ENCODE measurements around the gene DUSP8. TPM values are rescaled to one million over a fixed set of nuclear protein-coding genes. Genes with fewer than 3 reads are reported as not detected.
A peak's percentile ranks its signal among the peaks of the same experiment; 100 is the strongest.

Gene DUSP8
- total RNA-seq, 1 experiment from 2014 or later: 4.4 TPM

GRCh38 chr11:1504138-1504537 lies 67.9 kb downstream of the DUSP8 start:
- H3K9me3 ChIP-seq (ENCODE audit: control insufficient read depth, low read depth, low read length): no peaks in the 10 kb centered on the region
- H3K27ac Mint-ChIP-seq: no peak overlapping the region
- no peak overlapping the region; a peak in 1 of 5 replicates for H3K4me3 Mint-ChIP-seq
- H4K5ac ChIP-seq (ENCODE audit: insufficient read length, low read depth, low read length): no peak overlapping the region
- no peak overlapping the region for H2AFZ ChIP-seq (ENCODE audit: low read length)
- no peak overlapping the region for H4K8ac ChIP-seq (replicated peaks; ENCODE audit: insufficient read length, low read depth, low read length)
- no peak overlapping the region for H2BK5ac ChIP-seq (ENCODE audit: insufficient read length, low read length)
- no peak for TF ChIP-seq CTCF (conservative IDR thresholded peaks at IDR 0.05)
- peaks cover 0 to 1% (median 0%) of the 10 kb centered on the region in 3 experiments; a peak in 5 of 7 replicates for H3K36me3 Mint-ChIP-seq (ENCODE audit: insufficient read depth in 1 of 3, low read depth in 3 of 3)
- no peak overlapping the region for H4K91ac ChIP-seq (ENCODE audit: insufficient read length, low read depth, low read length)
- H3K18ac ChIP-seq (ENCODE audit: insufficient read length, low read depth, low read length): no peak overlapping the region
- no peak overlapping the region for H2AK5ac ChIP-seq (ENCODE audit: insufficient read length, low read length)
- H3K79me2 ChIP-seq (ENCODE audit: insufficient read depth, low read length): no peaks in the 10 kb centered on the region; the same call in 1 of the 2 replicates
- H3K23ac ChIP-seq (ENCODE audit: insufficient read length, low read depth, low read length): no peak overlapping the region
- no peak overlapping the region for H3K56ac ChIP-seq (ENCODE audit: insufficient read length, low read depth, low read length)
- no peaks in the 10 kb centered on the region for H3K23me2 ChIP-seq (ENCODE audit: insufficient read length, low read depth, low read length, poor library complexity, severe bottlenecking)
- no peaks in the 10 kb centered on the region for H3K79me1 ChIP-seq (ENCODE audit: insufficient read depth, low read depth, low read length, poor library complexity, severe bottlenecking)
- no peak overlapping the region for H2BK12ac ChIP-seq (ENCODE audit: insufficient read length, low read depth, low read length)
- no peak overlapping the region for H2BK15ac ChIP-seq (ENCODE audit: low read depth, low read length)
- H3K4me2 ChIP-seq (ENCODE audit: insufficient read depth, insufficient read length, low read length): no peak overlapping the region
- no peaks in the 10 kb centered on the region for H3K27me3 ChIP-seq (ENCODE audit: insufficient read depth, low read length)
- no peaks in the 10 kb centered on the region; the same call in 1 of the 2 replicates for H3K27me3 Mint-ChIP-seq (ENCODE audit: low read depth)
- no CpG with 5 or more reads among the region's 9 CpGs for WGBS (ENCODE audit: extremely low coverage, insufficient read length, low lambda C conversion rate)
- no peak overlapping the region for H3K4ac ChIP-seq (ENCODE audit: low read depth, low read length)
- DNase-seq: no peak
- peaks cover 7 to 31% of the 10 kb centered on the region in 2 experiments for H3K4me1 Mint-ChIP-seq
- H3K27ac ChIP-seq (ENCODE audit: insufficient read length, low read depth, low read length): no peak overlapping the region
- H4K20me1 ChIP-seq (ENCODE audit: control insufficient read depth, insufficient read depth, insufficient read length): peaks cover 2% of the 10 kb centered on the region
- H3T11ph ChIP-seq (ENCODE audit: low read length): no peak overlapping the region
- H3K14ac ChIP-seq (ENCODE audit: insufficient read depth, low read length): peak overlapping the region; percentile 18; the same call in 1 of the 2 replicates
- H3K9ac ChIP-seq (ENCODE audit: extremely low read depth, insufficient read length, low read length): no peak overlapping the region
- peaks cover under 1% of the 10 kb centered on the region in 2 experiments; a peak in 3 of 5 replicates for H3K9me3 Mint-ChIP-seq
- no peak overlapping the region for H2BK120ac ChIP-seq (ENCODE audit: low read depth, low read length, poor library complexity, severe bottlenecking)
- no peak overlapping the region for H2BK20ac ChIP-seq (ENCODE audit: low read depth, low read length, poor library complexity, severe bottlenecking)
- H3K4me1 ChIP-seq (ENCODE audit: insufficient read depth, low read length): peaks cover 2% of the 10 kb centered on the region; the same call in 1 of the 2 replicates

Other genes starting within 250 kb of the DUSP8 start
- 24.2 and 28.4 TPM in 2 replicates for gene BRSK2, start 182.3 kb downstream of the DUSP8 start, total RNA-seq (2021)
- 22.7 and 24.2 TPM in 2 replicates for gene MOB2, start 85.5 kb downstream of the DUSP8 start, total RNA-seq (2021)
- gene KRTAP5-1, start 13.0 kb upstream of the DUSP8 start, total RNA-seq (2021): not detected in 2 replicates
- gene KRTAP5-2, start 26.0 kb upstream of the DUSP8 start, total RNA-seq (2021): not detected in 2 replicates
- not detected in 2 replicates for gene KRTAP5-3, start 36.2 kb upstream of the DUSP8 start, total RNA-seq (2021)
- not detected in 2 replicates for gene KRTAP5-4, start 49.9 kb upstream of the DUSP8 start, total RNA-seq (2021)
- gene KRTAP5-5, start 57.5 kb upstream of the DUSP8 start, total RNA-seq (2021): not detected in 2 replicates
- gene KRTAP5-6, start 124.9 kb upstream of the DUSP8 start, total RNA-seq (2021): not detected in 2 replicates
- 0.59 and 0.77 TPM in 2 replicates for gene IFITM10, start 178.3 kb upstream of the DUSP8 start, total RNA-seq (2021)
- gene CTSD, start 191.7 kb upstream of the DUSP8 start, total RNA-seq (2021): 158 and 161 TPM in 2 replicates